Tibial artery (tissue), 4 donors: ENCODE measurements around the gene ATOX1.

ENCODE experiments used
- DNase-seq, 2 donors: peaks; one replicate each; pipeline ENCODE4 v3.0.0-alpha.2; 2019
- H3K27ac ChIP-seq, 2 donors: fragments of 200-600 bp; sonication (generic) in 1 of 2; 1 replicate in 1 of 2; 2 replicates in 1 of 2; pipeline ENCODE4 v1.5.1; 2018 to 2019; ENCODE audit warnings: mild to moderate bottlenecking in 1 of 2
- H3K27me3 ChIP-seq, 2 donors: fragments of 200-600 bp; sonication (generic) in 1 of 2; one replicate each; pipeline versions ENCODE4 v1.5.1 to v1.6.0; 2016 to 2019
- H3K36me3 ChIP-seq, 3 donors: fragments of 200-600 bp; sonication (generic) in 2 of 3; one replicate each; pipeline ENCODE4 v1.5.1; 2016 to 2019; ENCODE audit warnings: mild to moderate bottlenecking in 2 of 3
- H3K4me1 ChIP-seq, 4 donors: fragments of 200-600 bp; sonication (generic) in 2 of 4; 1 replicate in 3 of 4; 2 replicates in 1 of 4; pipeline ENCODE4 v1.5.1; 2016 to 2019
- H3K4me3 ChIP-seq, 2 donors: fragments of 200-600 bp; sonication (generic) in 1 of 2; 1 replicate in 1 of 2; 2 replicates in 1 of 2; pipeline ENCODE4 v1.5.1; 2018 to 2019; ENCODE audit warnings: mild to moderate bottlenecking in 2 of 2
- H3K9me3 ChIP-seq, 3 donors: fragments of 200-600 bp; sonication (generic) in 1 of 3; one replicate each; pipeline ENCODE4 v1.5.1; 2016 to 2019
- intact Hi-C: fragments of 100-400 bp; cut with DNase I; formaldehyde crosslinking; loops from one replicate; pipeline ENCODE4 v1.15.0; 2023; ENCODE audit warnings: low total_unique reads
- TF ChIP-seq, protein P1 (sequence below), 2 experiments: fragments of 200-600 bp in 1 of 2; fragments of 450-650 bp in 1 of 2; IDR thresholded peaks; one replicate each; pipeline ENCODE4 v1.5.1; 2017 to 2019; ENCODE audit warnings: antibody characterized with exemption in 2 of 2, mild to moderate bottlenecking in 1 of 2, moderate library complexity in 1 of 2

The ATOX1 gene

DNA sequence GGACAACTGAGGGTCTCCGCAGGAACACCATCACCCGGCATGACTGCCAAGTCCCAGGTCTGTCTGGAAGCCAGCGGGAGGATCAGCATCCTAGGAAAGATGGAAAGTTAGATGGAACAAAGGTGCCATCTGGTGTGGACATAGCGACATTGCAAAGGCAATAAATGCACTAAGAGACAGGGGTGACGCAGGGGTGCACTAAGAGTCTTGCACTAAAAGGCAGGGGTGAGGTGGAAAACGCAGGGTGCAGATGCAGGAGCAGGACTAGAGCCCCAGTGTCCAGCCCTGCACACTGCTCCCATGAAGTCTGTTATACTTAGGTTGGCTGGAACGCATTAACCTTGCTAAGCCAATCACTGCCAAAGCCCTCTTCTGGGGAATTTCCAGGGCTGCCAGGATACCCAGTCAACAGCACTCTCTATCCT, 15.5 kb downstream of the ATOX1 start:
- DNase-seq: peak in 1 of 2 donors; percentile 51
- intact Hi-C loops: loop anchor here (5.0 kb wide), 1 partner anchor 296 kb away; the partner anchor contains the start of gene SLC36A1

DNA sequence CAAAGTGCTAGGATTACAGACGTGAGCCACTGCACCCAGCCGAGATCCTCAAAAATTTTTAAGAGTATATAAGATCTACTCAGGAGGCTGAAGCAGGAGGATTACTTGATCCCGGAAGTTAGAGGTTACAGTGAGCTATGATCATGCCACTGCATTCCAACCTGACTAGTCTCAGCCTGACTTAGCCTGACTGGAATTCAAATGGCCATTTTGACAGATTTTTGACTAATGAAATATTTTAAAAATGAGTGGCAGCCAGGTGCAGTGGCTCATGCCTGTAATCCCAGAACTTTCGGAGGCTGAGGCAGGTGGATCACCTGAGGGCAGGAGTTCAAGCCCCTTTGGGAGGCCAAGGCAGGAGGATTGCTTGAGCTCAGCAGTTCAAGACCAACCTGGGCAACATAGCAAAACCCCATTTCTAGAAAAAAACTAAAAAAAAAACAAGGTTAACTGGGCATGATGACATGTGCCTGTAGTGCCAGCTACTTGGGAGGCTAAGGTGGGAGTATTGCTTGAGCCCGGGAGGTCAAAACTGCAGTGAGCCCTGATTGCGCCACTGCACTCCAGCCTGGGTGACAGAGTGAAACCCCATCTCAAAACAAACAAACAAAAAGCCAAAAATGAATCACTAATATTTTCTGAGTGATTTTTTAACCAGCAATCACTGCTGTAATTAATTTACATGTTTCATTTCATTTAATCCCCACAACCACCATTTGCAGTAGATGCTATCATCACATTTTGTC, 16.6 kb downstream of the ATOX1 start:
- Histone ChIP-seq H3K4me1 (peaks cover 0 to 53% (median 27%) of the 10 kb centered on the region in 4 donors), H3K9me3 (no peaks in the 10 kb centered on the region), H3K36me3 (peaks cover 0 to 21% (median 16%) of the 10 kb centered on the region in 3 donors), H3K4me3 (no peak overlapping the region), H3K27me3 (no peaks in the 10 kb centered on the region), H3K27ac (peak overlapping the region; percentile 74 to 80)
- intact Hi-C loops: loop anchor here (5.0 kb wide), 1 partner anchor 295 kb away; the partner anchor contains the start of gene SLC36A1
- TF ChIP-seq, protein P1, sequence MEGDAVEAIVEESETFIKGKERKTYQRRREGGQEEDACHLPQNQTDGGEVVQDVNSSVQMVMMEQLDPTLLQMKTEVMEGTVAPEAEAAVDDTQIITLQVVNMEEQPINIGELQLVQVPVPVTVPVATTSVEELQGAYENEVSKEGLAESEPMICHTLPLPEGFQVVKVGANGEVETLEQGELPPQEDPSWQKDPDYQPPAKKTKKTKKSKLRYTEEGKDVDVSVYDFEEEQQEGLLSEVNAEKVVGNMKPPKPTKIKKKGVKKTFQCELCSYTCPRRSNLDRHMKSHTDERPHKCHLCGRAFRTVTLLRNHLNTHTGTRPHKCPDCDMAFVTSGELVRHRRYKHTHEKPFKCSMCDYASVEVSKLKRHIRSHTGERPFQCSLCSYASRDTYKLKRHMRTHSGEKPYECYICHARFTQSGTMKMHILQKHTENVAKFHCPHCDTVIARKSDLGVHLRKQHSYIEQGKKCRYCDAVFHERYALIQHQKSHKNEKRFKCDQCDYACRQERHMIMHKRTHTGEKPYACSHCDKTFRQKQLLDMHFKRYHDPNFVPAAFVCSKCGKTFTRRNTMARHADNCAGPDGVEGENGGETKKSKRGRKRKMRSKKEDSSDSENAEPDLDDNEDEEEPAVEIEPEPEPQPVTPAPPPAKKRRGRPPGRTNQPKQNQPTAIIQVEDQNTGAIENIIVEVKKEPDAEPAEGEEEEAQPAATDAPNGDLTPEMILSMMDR (IDR thresholded peaks at IDR 0.05): no peak
- no peak for DNase-seq

More for the DNA sequence above, 15.5 kb downstream of the ATOX1 start:
- Histone ChIP-seq H3K36me3 (peaks cover 0 to 21% (median 16%) of the 10 kb centered on the region in 3 donors), H3K27me3 (no peaks in the 10 kb centered on the region), H3K9me3 (no peaks in the 10 kb centered on the region), H3K27ac (no peak overlapping the region), H3K4me1 (peaks cover 0 to 52% (median 27%) of the 10 kb centered on the region in 4 donors), H3K4me3 (no peak overlapping the region)
- TF ChIP-seq, protein P1 (IDR thresholded peaks at IDR 0.05): peak; percentile 63 to 73

DNA sequence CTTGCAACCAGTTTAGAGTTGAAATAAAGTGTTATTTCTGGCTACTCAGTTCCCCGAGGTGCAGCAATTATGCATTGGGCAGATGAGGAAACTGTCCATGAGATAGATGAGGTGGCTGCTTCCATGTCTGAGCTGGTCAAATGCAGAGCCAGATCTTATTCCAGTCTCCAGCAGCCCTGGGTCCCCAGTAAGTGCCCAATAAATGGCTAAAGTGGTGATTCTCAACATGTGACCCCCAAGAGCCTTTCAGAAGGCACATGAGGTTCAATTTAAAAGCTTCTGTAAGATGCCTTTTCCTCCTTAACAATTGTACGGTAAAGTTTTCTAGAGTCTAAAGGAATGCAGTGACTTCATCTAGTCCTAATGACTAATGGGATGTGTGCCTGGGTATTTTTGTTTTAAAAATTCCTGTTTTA, 17.5 kb downstream of the ATOX1 start:
- intact Hi-C loops: loop anchor here (1.0 to 5.0 kb wide), 2 partner anchors 82 to 294 kb away; partner anchors contain the start of gene SLC36A1
- Histone ChIP-seq H3K27ac (peak overlapping the region; percentile 74 to 80), H3K9me3 (no peaks in the 10 kb centered on the region), H3K36me3 (peaks cover 0 to 21% (median 13%) of the 10 kb centered on the region in 3 donors), H3K4me3 (peak overlapping the region in 1 of 2 donors; percentile 7), H3K4me1 (peaks cover 0 to 52% (median 27%) of the 10 kb centered on the region in 4 donors), H3K27me3 (no peaks in the 10 kb centered on the region)
- TF ChIP-seq, protein P1 (IDR thresholded peaks at IDR 0.05): no peak
- no peak for DNase-seq

DNA sequence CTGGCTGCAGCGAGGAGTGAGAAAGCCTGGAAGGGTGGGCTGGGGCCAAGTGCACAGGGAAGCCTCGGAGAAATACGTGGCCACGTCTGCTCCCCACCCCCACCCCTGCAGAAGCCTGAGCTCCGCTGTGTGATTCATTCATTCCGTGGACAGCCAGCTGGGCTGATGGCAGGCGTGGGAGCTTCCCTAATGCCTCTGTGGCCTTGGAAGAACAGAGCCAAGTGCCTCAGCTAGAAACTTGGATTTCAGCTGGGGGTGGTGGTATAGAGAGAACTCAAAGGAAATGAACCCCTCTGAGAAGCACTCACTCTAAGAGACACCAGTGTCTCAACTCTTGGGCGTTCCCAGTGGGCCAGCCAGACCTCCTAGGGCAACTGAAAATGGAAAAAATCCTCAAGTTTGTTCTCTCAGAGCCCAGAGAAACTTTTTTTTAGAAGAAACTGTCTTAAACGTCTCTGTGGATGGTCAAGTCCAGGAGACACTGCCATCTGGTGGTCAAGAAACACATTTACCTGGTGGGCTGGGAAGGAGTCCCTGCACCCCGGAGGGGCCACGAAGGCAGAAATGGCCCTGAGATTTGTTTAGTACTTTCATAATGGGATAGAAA, 18.0 kb downstream of the ATOX1 start:
- intact Hi-C loops: loop anchor here (1.0 to 5.0 kb wide), 2 partner anchors 81 to 293 kb away; partner anchors contain the start of gene SLC36A1
- Histone ChIP-seq H3K27me3 (no peaks in the 10 kb centered on the region), H3K9me3 (no peaks in the 10 kb centered on the region), H3K27ac (peak overlapping the region; percentile 74 to 80), H3K36me3 (peaks cover 0 to 21% (median 9%) of the 10 kb centered on the region in 3 donors), H3K4me1 (peaks cover 0 to 46% (median 25%) of the 10 kb centered on the region in 4 donors), H3K4me3 (peak overlapping the region in 1 of 2 donors; percentile 7)
- peak; percentile 48 to 84 for DNase-seq
- TF ChIP-seq, protein P1 (IDR thresholded peaks at IDR 0.05): peak; percentile 86 to 96

DNA sequence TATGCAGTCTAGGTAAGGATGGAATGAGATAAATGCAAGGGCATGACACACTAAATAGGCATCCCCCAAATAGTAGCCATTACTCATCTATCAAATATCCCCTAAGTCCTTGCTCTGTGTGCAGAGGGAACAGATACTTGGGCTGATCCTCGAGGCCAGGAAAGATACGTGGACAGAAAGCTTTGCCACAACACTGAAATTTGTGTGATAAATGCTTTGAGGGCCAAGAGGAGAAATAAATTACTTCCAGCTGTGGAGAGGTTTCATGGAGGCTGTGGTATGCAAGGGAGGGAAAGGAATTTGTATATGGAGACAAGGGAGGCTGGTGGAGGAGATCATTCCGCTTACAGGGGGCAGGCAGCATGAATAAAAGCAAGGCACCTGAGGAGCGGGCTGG, 18.5 kb downstream of the ATOX1 start:
- peak overlapping the region in 1 of 2 donors; percentile 7 for H3K4me3 ChIP-seq
- intact Hi-C loops: loop anchor here (1.0 to 5.0 kb wide), 2 partner anchors 81 to 293 kb away; partner anchors contain the start of gene SLC36A1

More for the DNA sequence above, 18.5 kb downstream of the ATOX1 start:
- Histone ChIP-seq H3K36me3 (peaks cover 0 to 16% (median 9%) of the 10 kb centered on the region in 3 donors), H3K4me1 (peaks cover 0 to 41% (median 23%) of the 10 kb centered on the region in 4 donors), H3K27me3 (no peaks in the 10 kb centered on the region), H3K27ac (peak overlapping the region; percentile 74 to 80), H3K9me3 (no peaks in the 10 kb centered on the region)
- TF ChIP-seq, protein P1 (IDR thresholded peaks at IDR 0.05): no peak
- DNase-seq: no peak
